ENCODE data around the gene RFX1. TPM values are rescaled to one million over a fixed set of nuclear protein-coding genes. Genes with fewer than 3 reads are reported as not detected.
"Not testable (repeated sequence)": the region's sequence is repeated elsewhere in the genome, so short reads cannot be mapped to it uniquely, and the experiment has no call there.

Gene RFX1
- total RNA-seq, 6 experiments from 2014 or later, result 2.5 to 9.3 (median 5.7) TPM

DNA sequence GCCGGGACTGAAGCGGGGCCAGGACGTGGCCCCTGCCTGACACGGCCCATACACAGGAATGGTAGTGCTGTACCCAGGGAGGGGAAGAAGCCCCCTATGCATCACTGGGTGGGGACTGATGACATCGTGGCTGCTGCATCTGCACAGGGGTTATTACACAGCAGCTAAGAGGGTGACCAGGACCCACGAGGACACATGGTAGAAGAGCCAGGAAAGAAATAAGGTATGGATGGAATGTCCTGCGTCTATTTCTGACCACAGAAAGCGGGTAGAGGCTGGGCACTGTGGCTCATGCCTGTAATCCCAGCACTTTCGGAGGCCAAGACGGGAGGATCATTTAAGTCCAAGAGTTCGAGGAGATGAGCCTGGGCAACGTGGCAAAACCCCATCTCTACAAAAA, 29.7 kb downstream of the RFX1 start:
- Histone ChIP-seq H3K4me1 (no peaks in the 10 kb centered on the region), H3K27me3 (no peaks in the 10 kb centered on the region), H3K36me3 (peaks cover 0 to 20% (median 8%) of the 10 kb centered on the region in 4 donors), H3K4me3 (no peak overlapping the region), H3K9me3 (no peaks in the 10 kb centered on the region), H3K27ac (no peak overlapping the region)
- ATAC-seq (no peak), DNase-seq (no peak)
- TF ChIP-seq, protein P1, sequence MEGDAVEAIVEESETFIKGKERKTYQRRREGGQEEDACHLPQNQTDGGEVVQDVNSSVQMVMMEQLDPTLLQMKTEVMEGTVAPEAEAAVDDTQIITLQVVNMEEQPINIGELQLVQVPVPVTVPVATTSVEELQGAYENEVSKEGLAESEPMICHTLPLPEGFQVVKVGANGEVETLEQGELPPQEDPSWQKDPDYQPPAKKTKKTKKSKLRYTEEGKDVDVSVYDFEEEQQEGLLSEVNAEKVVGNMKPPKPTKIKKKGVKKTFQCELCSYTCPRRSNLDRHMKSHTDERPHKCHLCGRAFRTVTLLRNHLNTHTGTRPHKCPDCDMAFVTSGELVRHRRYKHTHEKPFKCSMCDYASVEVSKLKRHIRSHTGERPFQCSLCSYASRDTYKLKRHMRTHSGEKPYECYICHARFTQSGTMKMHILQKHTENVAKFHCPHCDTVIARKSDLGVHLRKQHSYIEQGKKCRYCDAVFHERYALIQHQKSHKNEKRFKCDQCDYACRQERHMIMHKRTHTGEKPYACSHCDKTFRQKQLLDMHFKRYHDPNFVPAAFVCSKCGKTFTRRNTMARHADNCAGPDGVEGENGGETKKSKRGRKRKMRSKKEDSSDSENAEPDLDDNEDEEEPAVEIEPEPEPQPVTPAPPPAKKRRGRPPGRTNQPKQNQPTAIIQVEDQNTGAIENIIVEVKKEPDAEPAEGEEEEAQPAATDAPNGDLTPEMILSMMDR (IDR thresholded peaks at IDR 0.05), result no peak
- intact Hi-C loops (cut with DNase I), result no loop called here
- WGBS (ENCODE audit: insufficient coverage, low coverage, low lambda C conversion rate, missing lambda C conversion rate), result 91% methylated on average over 11 of the region's 12 CpGs

DNA sequence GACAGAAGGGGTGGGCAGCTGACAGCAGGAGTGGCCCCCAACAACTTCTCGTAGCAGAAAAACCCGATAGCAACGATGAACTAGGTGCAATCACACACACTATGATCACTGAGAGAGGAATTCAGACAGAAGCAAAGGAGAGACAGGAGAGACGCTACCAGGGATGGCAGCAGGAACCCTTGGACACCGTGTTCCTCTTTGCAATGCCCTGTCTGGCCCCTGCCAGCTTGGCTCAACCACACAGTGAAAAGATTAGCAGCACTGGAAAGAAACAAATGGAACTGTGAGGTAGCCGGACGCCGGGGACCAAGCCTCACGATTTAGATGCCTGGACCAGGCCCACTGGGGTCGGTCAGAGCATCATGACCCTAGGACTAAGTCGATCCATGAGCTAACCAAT, 30.2 kb downstream of the RFX1 start:
- intact Hi-C loops (cut with DNase I), result no loop called here
- Histone ChIP-seq H3K27me3 (no peaks in the 10 kb centered on the region), H3K27ac (no peak overlapping the region), H3K36me3 (peaks cover 0 to 25% (median 8%) of the 10 kb centered on the region in 4 donors), H3K9me3 (no peaks in the 10 kb centered on the region), H3K4me3 (no peak overlapping the region), H3K4me1 (no peaks in the 10 kb centered on the region)
- TF ChIP-seq, protein P1 (IDR thresholded peaks at IDR 0.05), result no peak
- no peak for TF ChIP-seq POLR2A (IDR thresholded peaks at IDR 0.05)
- 80% methylated on average over 7 of the region's 11 CpGs for WGBS (ENCODE audit: insufficient coverage, low coverage, low lambda C conversion rate, missing lambda C conversion rate)
- ATAC-seq (no peak), DNase-seq (no peak)

DNA sequence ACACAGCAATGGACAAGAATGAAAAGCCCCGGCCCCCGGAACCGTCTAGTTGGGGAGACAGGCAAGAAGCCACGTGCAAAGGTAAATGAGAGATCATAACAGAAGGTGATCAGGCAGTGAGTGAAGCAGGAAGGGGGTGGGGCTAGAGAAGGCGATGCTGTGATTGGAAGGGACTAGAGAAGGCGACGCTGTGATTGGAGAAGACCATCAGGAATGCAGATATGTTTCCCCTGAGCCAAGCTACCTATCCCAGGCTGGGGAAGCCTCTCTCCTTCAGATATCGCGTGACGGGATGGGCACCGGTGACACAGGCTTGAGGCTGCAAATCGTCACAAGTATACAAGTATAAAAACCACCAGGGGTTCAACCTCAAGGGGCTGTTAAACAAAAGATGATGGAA, 32.0 kb downstream of the RFX1 start:
- TF ChIP-seq POLR2A (IDR thresholded peaks at IDR 0.05), result no peak
- no peak overlapping the region for H3K4me3 ChIP-seq
- no peaks in the 10 kb centered on the region for H3K27me3 ChIP-seq
- H3K9me3 ChIP-seq, result no peaks in the 10 kb centered on the region
- no peak for ATAC-seq
- DNase-seq, result no peak
- intact Hi-C loops (cut with DNase I), result no loop called here
- H3K27ac ChIP-seq, result no peak overlapping the region
- no peaks in the 10 kb centered on the region for H3K4me1 ChIP-seq
- peaks cover 0 to 35% (median 9%) of the 10 kb centered on the region in 4 donors for H3K36me3 ChIP-seq
- 79% methylated on average over 11 of the region's 12 CpGs for WGBS (ENCODE audit: insufficient coverage, low coverage, low lambda C conversion rate, missing lambda C conversion rate)

DNA sequence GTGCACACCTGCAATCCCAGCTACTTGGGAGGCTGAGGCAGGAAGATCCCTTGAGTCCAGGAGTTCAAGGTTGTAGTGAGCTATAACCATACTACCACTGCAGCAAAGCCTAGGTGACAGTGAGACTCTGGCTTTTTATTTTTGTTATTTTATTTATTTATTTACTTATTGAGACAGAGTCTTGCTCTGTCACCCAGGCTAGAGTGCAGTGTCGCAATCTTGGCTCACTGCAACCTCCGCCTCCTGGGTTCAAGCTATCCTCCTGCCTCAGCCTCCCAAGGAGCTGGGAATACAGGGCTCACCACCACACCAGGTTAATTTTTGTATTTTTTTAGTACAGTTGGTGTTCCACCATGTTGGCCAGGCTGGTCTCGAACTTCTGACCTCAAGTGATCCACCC, 32.6 kb downstream of the RFX1 start:
- H3K36me3 ChIP-seq, result peaks cover 0 to 41% (median 12%) of the 10 kb centered on the region in 4 donors

DNA sequence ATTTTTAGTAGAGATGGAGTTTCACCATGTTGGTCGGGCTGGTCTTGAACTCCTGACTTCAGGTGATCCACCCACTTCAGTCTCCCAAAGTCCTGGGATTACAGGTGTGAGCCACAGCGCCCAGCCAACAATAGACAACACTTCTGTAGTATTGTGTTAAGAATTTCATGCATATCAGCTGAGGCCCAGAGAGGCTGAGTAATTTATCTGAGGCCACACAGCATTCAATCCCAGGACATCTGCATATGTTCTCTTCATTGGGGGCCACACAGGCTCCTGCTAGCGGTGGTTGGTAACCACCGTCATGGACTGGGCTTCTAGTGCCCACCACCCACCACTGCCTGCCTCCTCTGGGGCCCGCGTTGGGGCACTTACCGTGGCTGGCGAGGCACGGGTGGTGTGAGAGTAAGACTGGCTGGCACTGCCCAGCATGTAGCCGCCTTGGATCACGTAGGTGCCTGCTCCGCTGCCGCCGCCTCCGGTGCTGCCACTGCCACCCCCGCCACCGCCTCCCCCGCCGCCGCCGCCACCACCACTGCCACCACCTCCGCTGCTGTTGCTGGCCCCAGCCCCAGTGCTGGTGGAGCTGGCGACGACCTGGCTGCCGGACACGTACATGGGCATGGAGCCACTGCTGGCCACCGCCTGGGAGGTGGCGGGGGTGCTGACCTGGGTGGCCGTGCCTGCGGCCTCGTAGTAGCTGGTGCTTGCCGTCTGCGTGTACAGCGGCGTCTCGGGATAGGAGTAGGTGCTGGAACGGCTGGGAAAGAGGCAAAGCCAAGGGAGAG, 33.6 kb downstream of the RFX1 start:
- Histone ChIP-seq H3K4me3 (no peak overlapping the region), H3K27me3 (no peaks in the 10 kb centered on the region), H3K27ac (no peak overlapping the region), H3K9me3 (no peaks in the 10 kb centered on the region), H3K4me1 (no peaks in the 10 kb centered on the region), H3K36me3 (peaks cover 0 to 50% (median 17%) of the 10 kb centered on the region in 4 donors)
- ATAC-seq (no peak), DNase-seq (peak in 1 of 3 donors; percentile 42)
- TF ChIP-seq, protein P1 (IDR thresholded peaks at IDR 0.05), result no peak
- no peak for TF ChIP-seq POLR2A (IDR thresholded peaks at IDR 0.05)
- 94% methylated on average over 9 of the region's 37 CpGs for WGBS (ENCODE audit: insufficient coverage, low coverage, low lambda C conversion rate, missing lambda C conversion rate)
- intact Hi-C loops (cut with DNase I), result no loop called here

More for the DNA sequence above, 32.6 kb downstream of the RFX1 start:
- DNase-seq; H3K27me3 ChIP-seq; H3K27ac ChIP-seq; ATAC-seq; H3K4me3 ChIP-seq; H3K4me1 ChIP-seq; intact Hi-C loops (cut with DNase I); H3K9me3 ChIP-seq: not testable (repeated sequence)
- WGBS (ENCODE audit: insufficient coverage, low coverage, low lambda C conversion rate, missing lambda C conversion rate), result 84% methylated on average over 3 of the region's 3 CpGs

DNA sequence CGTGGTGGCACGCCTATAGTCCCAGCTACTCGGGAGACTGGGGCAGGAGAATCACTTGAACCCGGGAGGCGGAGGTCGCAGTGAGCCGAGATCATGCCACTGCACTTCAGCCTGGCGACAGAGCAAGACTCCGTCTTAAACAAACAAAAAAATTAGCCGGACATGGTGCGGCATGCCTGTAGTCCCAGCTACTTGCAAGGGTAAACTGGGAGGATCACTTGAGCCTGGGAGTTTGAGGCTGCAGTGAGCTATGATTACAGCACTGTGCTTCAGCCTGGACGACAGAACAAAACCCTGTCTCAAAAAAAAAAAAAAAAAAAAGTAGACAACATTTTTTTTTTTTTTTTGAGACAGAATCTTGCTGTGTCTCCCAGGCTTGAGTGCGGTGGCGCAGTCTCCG, 34.3 kb downstream of the RFX1 start:
- H3K27ac ChIP-seq; H3K27me3 ChIP-seq; H3K9me3 ChIP-seq; H3K4me3 ChIP-seq; ATAC-seq; intact Hi-C loops (cut with DNase I); DNase-seq; H3K4me1 ChIP-seq: not testable (repeated sequence)
- 86% methylated on average over 9 of the region's 15 CpGs for WGBS (ENCODE audit: insufficient coverage, low coverage, low lambda C conversion rate, missing lambda C conversion rate)
- H3K36me3 ChIP-seq, result peaks cover 0 to 54% (median 21%) of the 10 kb centered on the region in 4 donors
